DND-41 (cell line): ENCODE results near the gene NBAS.

ENCODE experiments used
- ATAC-seq: fragments of 200-7000 bp; cut with Tn5 transposase; 3 replicates; pipeline ENCODE4 v1.9.1; 2021; ENCODE audit warnings: low read depth; ENCODE audit not compliant: insufficient read depth
- DNase-seq: peaks from one replicate; pipeline ENCODE4 v3.0.0-alpha.2; 2020
- H2AFZ ChIP-seq: 2 replicates; pipeline ENCODE4 v1.6.0; 2012; ENCODE audit warnings: low read depth, low read length
- H3K27ac ChIP-seq: 2 replicates; pipeline ENCODE4 v1.5.1; 2012; ENCODE audit warnings: low read length, inconsistent platforms
- H3K27me3 ChIP-seq: fragments of 200-600 bp; sonication (generic); 2 replicates; pipeline ENCODE4 v1.6.0; 2012; ENCODE audit warnings: low read length, mild to moderate bottlenecking, inconsistent platforms; ENCODE audit not compliant: insufficient read depth, poor library complexity
- H3K36me3 ChIP-seq: 2 replicates; pipeline ENCODE4 v1.5.1; 2012; ENCODE audit warnings: low read length, inconsistent platforms; ENCODE audit not compliant: insufficient read depth
- H3K4me1 ChIP-seq: 2 replicates; pipeline ENCODE4 v1.5.1; 2012; ENCODE audit warnings: mild to moderate bottlenecking, low read length; ENCODE audit not compliant: insufficient read depth
- H3K4me2 ChIP-seq: 2 replicates; pipeline ENCODE4 v1.6.0; 2012; ENCODE audit warnings: mild to moderate bottlenecking, moderate library complexity, low read length, inconsistent platforms; ENCODE audit not compliant: insufficient read depth
- H3K4me3 ChIP-seq, 2 experiments: fragments of 200-600 bp in 1 of 2; shearing (Covaris generic) in 1 of 2; 2 replicates each; pipeline ENCODE4 v1.5.1; 2012 to 2016; ENCODE audit warnings: inconsistent platforms in 2 of 2, low read length in 2 of 2, mild to moderate bottlenecking in 2 of 2, low read depth in 1 of 2, moderate library complexity in 1 of 2
- H3K79me2 ChIP-seq: 2 replicates; pipeline ENCODE4 v1.6.0; 2012; ENCODE audit warnings: low read length, inconsistent platforms; ENCODE audit not compliant: insufficient read depth
- H3K9ac ChIP-seq: 2 replicates; pipeline ENCODE4 v1.6.0; 2012; ENCODE audit warnings: low read depth, mild to moderate bottlenecking, inconsistent platforms, low read length, moderate library complexity
- H3K9me3 ChIP-seq: 2 replicates; pipeline ENCODE4 v1.5.1; 2012; ENCODE audit warnings: low read length, moderate library complexity, mild to moderate bottlenecking, inconsistent platforms; ENCODE audit not compliant: insufficient read depth, severe bottlenecking
- H4K20me1 ChIP-seq: 2 replicates; pipeline ENCODE4 v1.6.0; 2012; ENCODE audit warnings: low read length; ENCODE audit not compliant: insufficient read depth
- EZH2 ChIP-seq: IDR thresholded peaks from 3 replicates; pipeline ENCODE4 v1.6.1; 2012; ENCODE audit warnings: borderline replicate concordance, low read depth, mild to moderate bottlenecking, moderate library complexity, low read length, inconsistent platforms; ENCODE audit not compliant: severe bottlenecking
- TF ChIP-seq, protein P1 (sequence below): IDR thresholded peaks from 2 replicates; pipeline ENCODE4 v1.5.1; 2012; ENCODE audit warnings: borderline replicate concordance, low read length, moderate library complexity, mild to moderate bottlenecking; ENCODE audit not compliant: poor library complexity, severe bottlenecking; ENCODE audit errors: extremely low read depth

The NBAS gene

DNA sequence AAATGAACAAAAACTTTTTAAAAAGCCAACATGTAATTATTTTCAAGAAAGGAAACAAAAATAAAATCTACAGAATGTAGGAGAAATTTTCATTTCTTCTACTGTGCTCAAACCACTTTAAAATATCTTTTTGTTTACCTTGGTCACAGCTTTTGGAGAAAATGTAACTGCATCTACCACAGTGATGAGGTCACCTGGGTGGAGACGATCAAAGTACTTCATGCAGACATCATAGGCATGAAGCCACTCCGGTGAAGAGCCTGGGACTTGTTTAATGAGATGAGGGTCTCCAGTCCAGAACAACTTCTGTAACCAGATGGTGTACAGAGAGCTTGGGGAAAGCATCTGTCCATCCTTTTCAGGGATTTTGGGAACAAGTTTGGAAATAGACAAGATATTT lies 285.8 kb downstream of the NBAS start:
- no peaks in the 10 kb centered on the region for H4K20me1 ChIP-seq
- H3K27ac ChIP-seq, result no peak overlapping the region
- no peaks in the 10 kb centered on the region for H3K4me1 ChIP-seq
- H3K4me3 ChIP-seq, result no peak overlapping the region
- ATAC-seq (no peak), DNase-seq (no peak)
- H3K4me2 ChIP-seq, result no peak overlapping the region
- H3K36me3 ChIP-seq, result peaks cover 9% of the 10 kb centered on the region; the same call in 1 of the 2 replicates
- no peaks in the 10 kb centered on the region for H3K9me3 ChIP-seq
- H3K79me2 ChIP-seq, result no peaks in the 10 kb centered on the region
- no peak overlapping the region for H2AFZ ChIP-seq
- H3K27me3 ChIP-seq, result no peaks in the 10 kb centered on the region
- no peak overlapping the region for H3K9ac ChIP-seq
- no peak for TF ChIP-seq EZH2
- TF ChIP-seq, protein P1, sequence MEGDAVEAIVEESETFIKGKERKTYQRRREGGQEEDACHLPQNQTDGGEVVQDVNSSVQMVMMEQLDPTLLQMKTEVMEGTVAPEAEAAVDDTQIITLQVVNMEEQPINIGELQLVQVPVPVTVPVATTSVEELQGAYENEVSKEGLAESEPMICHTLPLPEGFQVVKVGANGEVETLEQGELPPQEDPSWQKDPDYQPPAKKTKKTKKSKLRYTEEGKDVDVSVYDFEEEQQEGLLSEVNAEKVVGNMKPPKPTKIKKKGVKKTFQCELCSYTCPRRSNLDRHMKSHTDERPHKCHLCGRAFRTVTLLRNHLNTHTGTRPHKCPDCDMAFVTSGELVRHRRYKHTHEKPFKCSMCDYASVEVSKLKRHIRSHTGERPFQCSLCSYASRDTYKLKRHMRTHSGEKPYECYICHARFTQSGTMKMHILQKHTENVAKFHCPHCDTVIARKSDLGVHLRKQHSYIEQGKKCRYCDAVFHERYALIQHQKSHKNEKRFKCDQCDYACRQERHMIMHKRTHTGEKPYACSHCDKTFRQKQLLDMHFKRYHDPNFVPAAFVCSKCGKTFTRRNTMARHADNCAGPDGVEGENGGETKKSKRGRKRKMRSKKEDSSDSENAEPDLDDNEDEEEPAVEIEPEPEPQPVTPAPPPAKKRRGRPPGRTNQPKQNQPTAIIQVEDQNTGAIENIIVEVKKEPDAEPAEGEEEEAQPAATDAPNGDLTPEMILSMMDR, result no peak

DNA sequence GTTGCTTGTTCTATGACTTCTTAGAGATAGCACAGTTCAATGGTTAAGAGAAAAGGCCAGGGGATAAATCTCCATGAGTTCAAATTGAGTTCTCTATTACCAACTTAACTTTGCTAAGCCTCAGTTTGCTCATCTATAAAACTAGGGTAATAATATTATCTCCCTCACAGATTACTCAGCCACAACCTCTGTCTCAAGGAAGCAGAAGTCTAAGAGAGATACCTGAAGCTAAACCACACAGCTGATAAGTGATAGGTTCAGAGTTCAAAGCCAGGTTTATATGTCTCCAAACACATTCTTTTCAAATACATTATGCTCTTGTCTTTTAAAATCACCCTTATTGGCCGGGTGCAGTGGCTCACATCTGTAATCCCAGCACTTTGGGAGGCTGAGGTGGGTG lies 287.7 kb downstream of the NBAS start:
- Histone ChIP-seq H3K27me3 (no peaks in the 10 kb centered on the region), H3K4me1 (no peaks in the 10 kb centered on the region), H3K9me3 (no peaks in the 10 kb centered on the region), H3K9ac (no peak overlapping the region), H3K27ac (no peak overlapping the region), H3K4me3 (no peak overlapping the region), H4K20me1 (no peaks in the 10 kb centered on the region), H3K79me2 (no peaks in the 10 kb centered on the region), H2AFZ (no peak overlapping the region), H3K4me2 (no peak overlapping the region), H3K36me3 (peaks cover 9% of the 10 kb centered on the region; the same call in 1 of the 2 replicates)
- TF ChIP-seq, protein P1, result no peak
- TF ChIP-seq EZH2, result no peak
- no peak for DNase-seq
- ATAC-seq, result no peak

DNA sequence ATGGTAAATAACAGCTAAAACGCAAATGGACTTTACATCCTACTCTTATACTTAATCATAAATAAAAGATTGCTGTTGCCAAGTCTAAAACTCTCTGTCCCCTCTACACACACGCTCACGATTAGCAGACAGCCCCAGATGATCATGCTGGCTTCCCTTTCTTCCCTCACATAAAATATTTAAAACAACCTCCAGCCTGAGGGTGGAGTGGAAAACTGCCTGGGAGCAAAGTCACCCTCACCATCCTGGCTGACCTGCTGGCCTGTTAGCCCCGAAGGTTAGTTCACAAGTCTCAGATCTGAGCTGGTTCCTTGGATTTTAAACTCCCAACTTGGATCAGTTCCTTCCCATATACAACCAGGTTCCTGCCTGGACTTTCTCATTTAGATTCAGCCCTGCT lies 288.2 kb downstream of the NBAS start:
- no peak for DNase-seq
- no peak for ATAC-seq
- Histone ChIP-seq H3K9me3 (no peaks in the 10 kb centered on the region), H3K79me2 (no peaks in the 10 kb centered on the region), H3K36me3 (peaks cover 9% of the 10 kb centered on the region; the same call in 1 of the 2 replicates), H4K20me1 (no peaks in the 10 kb centered on the region), H3K4me3 (no peak overlapping the region), H3K4me1 (no peaks in the 10 kb centered on the region), H3K27me3 (no peaks in the 10 kb centered on the region), H2AFZ (no peak overlapping the region), H3K27ac (no peak overlapping the region), H3K4me2 (no peak overlapping the region), H3K9ac (no peak overlapping the region)
- TF ChIP-seq EZH2, result no peak
- TF ChIP-seq, protein P1, result no peak

DNA sequence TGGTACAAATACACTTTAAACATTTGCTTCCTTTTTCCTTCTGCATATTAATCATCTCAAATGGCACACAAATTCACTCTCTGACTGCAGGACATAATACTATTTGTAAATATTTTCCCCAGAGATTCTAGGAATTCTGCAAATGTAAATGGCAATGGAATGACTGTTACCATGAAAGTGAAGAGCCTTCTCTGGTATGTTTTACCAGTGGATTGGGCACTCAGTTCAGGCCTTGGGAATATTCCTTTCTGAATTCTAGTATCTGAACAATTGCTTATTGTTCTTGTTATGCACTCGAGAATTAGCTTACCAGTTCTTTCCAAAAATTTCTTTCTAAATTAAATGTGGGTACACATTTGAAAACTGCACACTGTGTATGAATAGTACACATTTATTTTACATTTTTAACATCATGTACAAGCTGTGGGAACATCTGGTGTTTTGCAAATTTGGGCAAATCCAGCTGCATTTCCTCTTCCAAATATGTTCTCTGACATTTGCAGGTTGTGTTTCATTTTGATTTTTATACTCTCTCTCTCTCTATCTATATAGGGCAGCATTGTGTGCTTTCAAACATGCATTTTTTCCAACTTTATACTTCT lies 289.1 kb downstream of the NBAS start:
- H3K79me2 ChIP-seq, result no peaks in the 10 kb centered on the region
- H3K27me3 ChIP-seq, result no peaks in the 10 kb centered on the region
- no peak overlapping the region for H3K9ac ChIP-seq
- H3K4me3 ChIP-seq, result no peak overlapping the region
- no peak overlapping the region for H2AFZ ChIP-seq
- no peak overlapping the region for H3K4me2 ChIP-seq
- ATAC-seq (no peak), DNase-seq (no peak)
- peaks cover 9% of the 10 kb centered on the region; the same call in 1 of the 2 replicates for H3K36me3 ChIP-seq
- H3K27ac ChIP-seq, result no peak overlapping the region
- no peaks in the 10 kb centered on the region for H3K4me1 ChIP-seq
- H4K20me1 ChIP-seq, result no peaks in the 10 kb centered on the region
- H3K9me3 ChIP-seq, result no peaks in the 10 kb centered on the region
- TF ChIP-seq, protein P1, result no peak
- no peak for TF ChIP-seq EZH2
